Measurements from ENCODE around the gene TNNT2.

- TF ChIP-seq CTCF (IDR thresholded peaks at IDR 0.05) (no peak), EZH2 (IDR thresholded peaks at IDR 0.05; ENCODE audit: borderline replicate concordance, insufficient read depth, low read depth, low read length, poor library complexity, severe bottlenecking) (no peak)
Observed at GRCh38 chr1:201317551-201317950, 59.9 kb downstream of the TNNT2 start.

Data from B cell (primary cell).